ENCODE data around the gene BIN1. TPM values are rescaled to one million over a fixed set of nuclear protein-coding genes. Genes with fewer than 3 reads are reported as not detected.

The BIN1 gene
- total RNA-seq, 6 donors from 2014 or later = 32.3 to 57.0 (median 42.9) TPM

DNA sequence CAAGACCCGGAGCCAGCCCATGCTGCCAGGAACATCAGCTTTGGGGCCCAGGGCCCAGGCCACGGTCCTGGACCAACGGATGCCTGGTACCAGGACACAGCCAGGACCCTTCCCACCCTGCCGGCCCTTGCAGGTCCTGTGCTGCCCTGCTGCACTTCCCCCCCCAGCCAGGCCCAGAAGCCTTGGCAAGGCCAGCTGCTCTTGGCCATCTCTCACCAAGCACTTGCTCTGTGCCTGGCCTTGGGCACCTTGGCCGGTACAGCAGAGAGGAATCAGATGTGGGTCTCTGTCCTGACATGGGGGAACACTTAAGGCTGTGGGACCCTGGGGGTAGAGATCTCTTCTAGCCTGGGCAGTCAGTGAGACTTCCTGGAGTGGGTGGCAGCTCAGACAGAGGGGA lies 28.9 kb downstream of the BIN1 start:
- ATAC-seq (ENCODE audit: low FRiP score in 2 of 2) = no peak
- H3K36me3 ChIP-seq = peaks cover 0 to 5% (median 0%) of the 10 kb centered on the region in 4 donors
- H3K4me1 ChIP-seq = peaks cover 26 to 44% (median 33%) of the 10 kb centered on the region in 4 donors
- no peak overlapping the region for H3K27ac ChIP-seq
- H3K27me3 ChIP-seq = no peaks in the 10 kb centered on the region
- TF ChIP-seq POLR2AphosphoS5 (IDR thresholded peaks at IDR 0.05) (no peak), POLR2A (IDR thresholded peaks at IDR 0.05) (no peak), EP300 (IDR thresholded peaks at IDR 0.05) (no peak)
- WGBS, 2 donors = 91 to 93% methylated on average over 3 to 5 of the region's 5 CpGs
- no peak overlapping the region for H3K4me3 ChIP-seq
- DNase-seq = peak in 1 of 2 donors; percentile 60
- no peaks in the 10 kb centered on the region for H3K9me3 ChIP-seq

GRCh38 chr2:127076924-127077323 lies 30.0 kb downstream of the BIN1 start:
- DNase-seq (peak in 1 of 2 donors; percentile 59), ATAC-seq (ENCODE audit: low FRiP score in 2 of 2) (no peak)
- WGBS, 2 donors = 92 to 100% methylated on average over 1 to 11 of the region's 11 CpGs
- TF ChIP-seq POLR2AphosphoS5 (IDR thresholded peaks at IDR 0.05) (no peak), EP300 (IDR thresholded peaks at IDR 0.05) (no peak), CTCF (IDR thresholded peaks at IDR 0.05) (no peak), POLR2A (IDR thresholded peaks at IDR 0.05) (no peak)
- no peaks in the 10 kb centered on the region for H3K27me3 ChIP-seq
- H3K36me3 ChIP-seq = peaks cover 0 to 8% (median 2%) of the 10 kb centered on the region in 4 donors
- H3K4me3 ChIP-seq = no peak overlapping the region
- H3K4me1 ChIP-seq = peaks cover 16 to 33% (median 22%) of the 10 kb centered on the region in 4 donors
- H3K9me3 ChIP-seq = no peaks in the 10 kb centered on the region
- H3K27ac ChIP-seq = no peak overlapping the region

DNA sequence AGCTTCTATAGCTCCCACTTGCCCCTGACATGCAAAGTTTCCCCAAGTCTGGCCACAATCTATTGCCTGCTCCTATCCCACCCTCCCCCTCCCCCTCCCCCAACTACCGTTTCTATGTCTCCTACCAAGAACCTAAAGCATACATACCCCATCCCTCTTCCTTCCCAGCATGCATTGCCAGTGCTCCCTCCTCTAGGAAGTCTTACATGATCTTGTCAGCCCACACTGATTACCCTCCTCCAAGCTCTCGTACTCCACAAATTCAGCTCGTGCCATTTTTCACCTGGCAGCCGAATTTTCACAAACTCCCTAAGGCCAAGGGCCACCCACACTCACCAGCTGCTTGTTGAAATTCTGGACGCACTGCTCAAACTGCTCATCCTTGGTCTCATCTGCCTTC lies 30.7 kb downstream of the BIN1 start:
- H3K4me3 ChIP-seq = no peak overlapping the region
- no peak for DNase-seq
- H3K36me3 ChIP-seq = peaks cover 0 to 8% (median 3%) of the 10 kb centered on the region in 4 donors
- H3K4me1 ChIP-seq = peaks cover 11 to 28% (median 17%) of the 10 kb centered on the region in 4 donors
- WGBS, 2 donors = 93 to 97% methylated on average over 5 of the region's 5 CpGs
- H3K27ac ChIP-seq = no peak overlapping the region
- H3K9me3 ChIP-seq = no peaks in the 10 kb centered on the region
- TF ChIP-seq POLR2AphosphoS5 (IDR thresholded peaks at IDR 0.05) (no peak), POLR2A (IDR thresholded peaks at IDR 0.05) (no peak), EP300 (IDR thresholded peaks at IDR 0.05) (no peak), CTCF (IDR thresholded peaks at IDR 0.05) (no peak)
- no peaks in the 10 kb centered on the region for H3K27me3 ChIP-seq
- ATAC-seq (ENCODE audit: low FRiP score in 2 of 2) = no peak

DNA sequence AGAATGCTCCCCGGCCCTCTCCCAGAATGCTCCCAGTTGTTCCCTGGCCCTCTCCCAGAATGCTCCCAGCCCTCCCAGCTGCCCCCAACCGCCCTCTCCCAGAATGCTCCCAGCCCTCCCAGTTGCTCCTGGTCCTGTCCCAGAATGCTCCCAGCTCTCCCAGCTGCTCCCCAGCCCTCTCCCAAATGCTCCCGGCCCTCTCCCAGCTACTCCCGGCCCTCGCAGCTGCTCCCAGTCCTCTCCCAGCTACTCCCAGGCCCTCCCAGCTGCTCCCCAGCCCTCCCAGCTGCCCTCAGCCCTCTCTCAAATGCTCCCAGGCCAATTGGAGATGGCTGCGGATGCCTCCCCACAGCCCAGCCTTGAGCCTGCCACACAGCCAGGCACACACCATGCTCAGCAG lies 31.1 kb downstream of the BIN1 start:
- TF ChIP-seq EP300 (IDR thresholded peaks at IDR 0.05) (no peak), POLR2A (IDR thresholded peaks at IDR 0.05) (no peak), CTCF (IDR thresholded peaks at IDR 0.05) (no peak), POLR2AphosphoS5 (IDR thresholded peaks at IDR 0.05) (no peak)

GRCh38 chr2:127074936-127075335 lies 32.0 kb downstream of the BIN1 start:
- Histone ChIP-seq H3K4me3 (no peak overlapping the region), H3K36me3 (peaks cover 0 to 8% (median 3%) of the 10 kb centered on the region in 4 donors), H3K4me1 (peaks cover 0 to 14% (median 4%) of the 10 kb centered on the region in 4 donors), H3K9me3 (no peaks in the 10 kb centered on the region), H3K27me3 (no peaks in the 10 kb centered on the region), H3K27ac (no peak overlapping the region)
- 89 to 94% methylated on average over 3 of the region's 3 CpGs for WGBS, 2 donors
- no peak for DNase-seq
- no peak for TF ChIP-seq POLR2A (IDR thresholded peaks at IDR 0.05)
- TF ChIP-seq CTCF (IDR thresholded peaks at IDR 0.05) = no peak
- TF ChIP-seq POLR2AphosphoS5 (IDR thresholded peaks at IDR 0.05) = no peak
- ATAC-seq (ENCODE audit: low FRiP score in 2 of 2) = no peak

More for the DNA sequence above, 31.1 kb downstream of the BIN1 start:
- Histone ChIP-seq H3K4me3 (no peak overlapping the region), H3K4me1 (peaks cover 7 to 23% (median 12%) of the 10 kb centered on the region in 4 donors), H3K27me3 (no peaks in the 10 kb centered on the region), H3K9me3 (no peaks in the 10 kb centered on the region), H3K27ac (no peak overlapping the region), H3K36me3 (peaks cover 0 to 8% (median 3%) of the 10 kb centered on the region in 4 donors)
- DNase-seq (no peak), ATAC-seq (ENCODE audit: low FRiP score in 2 of 2) (no peak)
- 96% methylated on average over 5 to 6 of the region's 6 CpGs for WGBS, 2 donors
